Stimulated activated CD8-positive, alpha-beta memory T cell treated with anti-CD3 and anti-CD28 coated beads, Interleukin-7, amount 100 ng/mL, for 4 hours (primary cell): Measurements from ENCODE around the gene CD96.
A peak's percentile ranks its signal among the peaks of the same experiment; 100 is the strongest.

Source experiments
- DNase-seq, 2 donors: peaks; one replicate each; pipeline ENCODE4 v3.0.0-alpha.2; 2020; ENCODE audit warnings: low read depth in 2 of 2

CD96 gene

DNA sequence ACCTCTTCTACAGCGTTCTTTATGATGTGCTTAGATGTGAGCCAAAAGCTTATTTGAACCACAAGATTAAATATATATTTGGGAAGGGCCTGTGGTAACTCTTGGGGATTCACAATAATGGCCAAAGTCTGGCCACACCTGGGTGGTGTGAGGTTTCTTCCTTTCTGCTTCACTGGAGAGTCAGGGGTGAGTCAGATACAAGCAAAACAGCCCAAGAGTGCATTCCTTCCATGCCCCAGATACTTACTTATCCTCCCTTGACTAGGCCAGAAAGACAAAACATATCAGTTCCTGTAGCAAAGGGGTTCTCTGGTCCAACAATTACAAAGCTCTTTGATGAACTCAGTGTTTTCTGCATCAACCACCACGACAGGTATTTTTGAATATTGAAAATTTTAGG, 52.2 kb downstream of the CD96 start:
- no peak for DNase-seq

DNA sequence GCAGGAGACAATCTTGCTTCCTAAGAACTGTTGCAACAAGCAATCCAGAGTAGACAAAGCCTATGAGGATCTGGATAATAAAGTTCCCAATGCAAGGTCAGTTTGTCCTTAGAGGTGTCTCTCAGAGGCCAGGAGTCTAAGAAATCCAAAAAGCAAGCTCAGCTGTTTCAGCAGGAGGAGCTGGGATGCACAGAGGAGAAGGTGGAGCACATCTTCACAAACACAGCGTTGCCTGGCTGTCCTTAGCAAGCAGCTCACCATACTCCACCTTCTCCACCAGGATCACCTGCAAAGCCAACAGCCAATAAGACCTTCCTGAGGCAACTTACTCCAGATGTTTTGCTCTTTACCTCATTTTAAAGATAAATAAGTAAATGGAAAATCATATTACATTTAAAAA, 52.8 kb downstream of the CD96 start:
- no peak for DNase-seq

DNA sequence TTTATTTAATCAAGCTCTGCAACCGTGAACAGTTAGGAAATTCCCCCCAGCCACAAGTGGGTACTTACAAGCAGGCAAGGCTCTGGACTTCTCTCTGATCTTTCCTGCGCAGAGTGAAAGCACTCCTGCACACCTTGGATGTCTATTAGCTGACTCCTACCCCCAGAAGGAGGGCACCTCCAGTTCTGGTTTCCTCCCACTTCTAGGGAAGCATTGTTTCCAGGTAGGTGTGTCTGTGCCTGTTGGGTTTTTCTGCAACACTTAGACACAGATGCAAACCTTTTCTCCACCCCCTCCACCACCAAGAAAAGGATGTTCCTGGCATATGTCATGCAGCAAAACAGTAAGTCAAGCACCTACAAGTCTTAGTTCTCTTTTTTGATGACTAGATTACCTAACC, 53.2 kb downstream of the CD96 start, which contains the start of gene ZBED2:
ZBED2 (minus strand) TSS at position 115 of the 400 bp plus-strand sequence. CDS start 1,145 bp downstream, outside the sequence.
- no peak for DNase-seq

DNA sequence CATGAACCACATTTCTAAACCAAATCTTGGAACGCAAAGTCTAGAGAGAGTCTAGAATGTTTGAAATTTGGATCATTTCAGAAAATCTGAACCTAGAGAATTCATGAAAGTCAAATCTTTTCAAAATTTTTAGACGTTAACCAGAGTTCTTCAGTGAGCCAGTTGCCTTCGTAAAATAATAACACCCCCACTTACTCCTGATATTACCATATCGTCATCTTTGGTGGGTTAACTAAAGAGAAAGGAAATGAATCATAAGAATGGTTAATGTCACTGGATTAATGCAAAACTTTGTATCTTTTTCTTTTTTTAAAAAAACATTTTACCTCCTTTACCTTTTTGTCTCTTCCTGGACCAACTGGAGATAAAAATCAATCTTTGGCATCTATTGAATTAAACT, 54.3 kb downstream of the CD96 start:
- no peak for DNase-seq

DNA sequence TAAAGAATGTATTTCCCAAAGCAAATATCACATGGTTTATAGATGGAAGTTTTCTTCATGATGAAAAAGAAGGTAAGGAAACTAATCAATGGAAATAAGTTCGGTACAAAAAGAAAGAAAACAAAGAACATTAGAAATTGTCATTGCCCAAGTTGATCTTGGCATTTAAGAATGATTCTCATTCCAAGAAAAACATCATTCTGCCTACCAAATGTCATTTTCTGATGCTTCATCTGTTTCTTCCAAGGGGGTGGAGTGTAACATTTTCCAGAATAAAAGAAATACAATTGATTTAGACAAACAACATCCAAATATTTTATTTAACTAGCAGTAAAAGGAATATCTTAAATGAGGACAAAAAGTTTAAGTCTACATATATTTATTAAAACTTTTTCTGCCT, 56.1 kb downstream of the CD96 start:
- no peak for DNase-seq

DNA sequence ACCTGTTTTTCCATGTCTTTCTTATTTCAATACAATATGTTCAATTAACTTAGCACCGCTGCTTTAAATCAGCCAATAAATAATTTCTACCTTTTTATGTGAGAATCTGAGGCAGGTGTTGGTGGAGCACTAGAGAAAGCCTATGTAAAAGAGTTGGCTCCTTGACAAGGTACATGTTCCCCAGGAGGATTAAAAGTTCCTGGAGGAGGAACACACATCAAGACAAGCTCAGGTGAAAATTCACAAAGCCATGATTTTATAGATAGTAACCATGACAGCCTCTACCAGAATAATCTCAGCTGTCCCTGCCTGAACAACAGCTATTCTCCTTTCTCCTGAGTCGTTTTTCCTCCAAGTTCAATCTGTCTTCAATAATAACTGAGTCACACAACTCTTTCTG, 56.6 kb downstream of the CD96 start:
- DNase-seq: no peak

DNA sequence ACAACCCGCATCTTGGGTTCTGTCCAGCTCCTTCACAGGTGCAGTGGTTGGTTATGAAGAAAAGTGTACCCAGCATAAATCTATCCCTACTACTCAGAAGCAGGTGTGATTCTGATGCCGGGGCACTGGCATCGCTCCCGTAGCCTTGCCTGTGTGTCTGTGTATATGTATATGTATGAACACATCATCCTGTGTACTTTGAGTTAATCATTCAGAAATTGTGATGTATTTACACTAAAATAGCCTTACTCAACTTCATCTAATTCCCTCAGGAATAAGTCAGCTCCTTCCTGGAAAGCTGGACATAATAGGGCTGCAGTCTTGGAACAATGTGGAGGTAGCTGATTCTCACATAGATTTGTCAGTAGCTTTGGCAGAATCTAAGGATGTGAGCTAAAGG, 59.8 kb downstream of the CD96 start:
- no peak for DNase-seq

DNA sequence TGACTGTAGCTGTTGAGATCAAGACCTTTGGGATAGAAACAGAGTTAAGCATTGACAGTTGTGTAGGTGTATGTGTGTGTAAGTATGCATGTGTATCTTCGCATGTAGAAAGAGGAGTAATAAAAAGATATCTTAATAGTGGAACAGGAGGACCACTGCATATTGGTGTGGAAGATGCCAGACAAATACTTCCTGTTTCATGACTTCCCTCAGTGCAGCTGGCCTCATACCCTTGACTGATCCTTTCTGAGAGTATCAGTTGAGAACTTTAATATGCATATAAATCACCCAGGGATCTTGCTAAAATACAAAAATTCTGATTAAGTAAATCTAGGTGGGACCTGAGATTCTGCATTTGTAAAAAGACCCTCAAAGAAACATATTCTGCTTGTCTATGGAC, 61.7 kb downstream of the CD96 start:
- DNase-seq: no peak

DNA sequence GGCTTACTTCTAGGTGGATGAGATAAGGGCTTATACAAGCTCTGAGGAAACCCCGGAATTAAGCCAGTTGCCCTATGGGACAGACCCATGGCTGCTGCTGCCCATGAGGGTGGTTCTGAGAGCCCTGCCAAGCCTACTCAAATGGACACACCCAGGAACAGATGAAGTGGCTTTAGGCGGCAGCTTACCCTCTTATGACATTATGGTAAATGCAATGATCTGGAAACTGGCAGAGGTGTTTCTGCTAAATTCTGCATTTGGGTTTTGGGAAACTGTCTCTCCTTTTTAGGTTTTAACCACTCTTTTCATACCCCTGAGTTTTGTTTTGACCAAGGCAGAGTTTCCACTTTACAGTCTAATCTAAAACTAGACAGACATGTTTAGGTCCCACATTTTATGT, 62.1 kb downstream of the CD96 start:
- no peak for DNase-seq

DNA sequence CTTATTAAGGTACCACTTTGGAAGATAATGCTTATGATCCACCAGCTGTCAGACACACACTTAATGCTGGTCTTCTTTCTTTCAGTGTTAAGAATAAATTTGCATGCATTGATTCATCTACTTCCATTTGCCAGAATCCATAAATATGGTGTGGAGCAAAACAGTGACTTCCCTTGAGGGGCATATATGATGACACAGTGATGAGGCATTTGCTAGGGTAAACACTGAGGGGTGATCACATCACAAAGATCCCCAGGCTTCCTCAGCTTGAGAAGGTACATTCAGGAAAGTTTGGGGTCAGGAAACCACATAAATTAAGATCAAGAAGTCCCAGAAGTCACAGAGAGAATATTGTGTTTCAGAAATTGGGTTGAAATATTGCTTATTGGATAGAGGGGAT, 63.0 kb downstream of the CD96 start:
- no peak for DNase-seq

DNA sequence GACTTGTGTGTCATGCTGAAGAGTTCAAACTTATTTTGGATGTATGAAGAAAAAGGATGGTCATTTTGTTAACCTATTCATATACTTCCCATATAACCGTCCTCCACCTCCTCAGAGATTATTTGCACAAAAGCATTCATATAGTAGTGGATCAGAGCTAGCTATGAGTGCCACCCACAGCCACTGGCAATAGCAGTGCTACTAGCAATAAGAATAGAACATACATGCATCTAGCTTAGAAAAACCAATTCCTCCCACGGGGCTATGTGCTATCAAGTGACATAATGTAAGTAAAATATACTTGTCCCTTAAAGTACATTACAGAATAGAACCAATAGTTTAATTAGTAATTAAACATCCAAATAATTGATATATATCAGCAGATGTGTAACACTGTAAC, 63.5 kb downstream of the CD96 start:
- no peak for DNase-seq

DNA sequence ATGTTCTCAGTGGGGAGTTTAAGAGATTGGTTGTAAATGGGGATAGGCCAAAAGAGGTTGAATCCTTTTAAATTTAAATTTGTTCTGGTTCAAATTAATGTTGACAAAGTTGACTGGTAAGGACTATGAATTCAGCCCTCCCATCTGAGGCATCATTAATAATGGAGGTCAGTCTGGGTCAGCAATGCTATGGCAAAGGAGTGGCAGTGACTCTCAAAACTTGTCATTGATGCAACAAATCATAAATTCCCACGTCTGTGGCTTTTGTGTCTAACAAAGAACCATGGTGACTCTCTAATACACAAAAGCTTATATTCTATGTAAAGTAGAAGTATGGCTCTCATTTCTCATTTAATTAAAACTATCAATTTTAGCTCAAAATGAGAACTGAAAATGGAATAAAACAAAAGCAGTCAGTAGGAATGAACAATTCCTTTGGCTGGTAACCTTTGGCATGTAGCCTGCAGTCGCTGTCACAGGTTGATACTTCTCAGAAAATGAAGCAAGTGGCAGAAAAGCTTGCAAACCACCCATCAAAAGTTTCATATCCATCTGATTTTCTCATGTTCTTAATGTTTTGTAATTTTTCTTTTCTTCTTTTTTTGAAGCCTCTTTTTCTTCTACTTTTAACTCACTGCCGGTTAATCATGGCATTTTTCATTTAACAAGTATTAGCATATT, 65.4 kb downstream of the CD96 start:
- no peak for DNase-seq

DNA sequence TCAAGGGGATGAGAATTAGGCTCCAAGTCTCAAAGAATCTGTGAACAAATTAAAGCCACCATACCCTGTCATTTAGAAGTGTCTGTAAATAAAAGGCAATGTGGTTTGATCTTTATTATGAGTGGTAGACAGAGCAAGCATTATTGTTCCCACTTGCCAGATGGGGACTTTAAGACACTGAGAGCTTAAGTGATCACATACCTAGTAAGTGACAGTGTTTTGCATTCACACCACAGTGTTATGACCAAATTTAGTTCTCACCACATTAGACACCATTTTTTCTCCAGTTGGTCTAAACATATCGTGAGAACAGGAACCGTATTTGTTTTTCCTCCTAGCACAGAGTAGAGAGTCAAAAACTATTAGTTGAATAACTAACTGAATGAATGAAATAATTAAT, 66.4 kb downstream of the CD96 start:
- no peak for DNase-seq

DNA sequence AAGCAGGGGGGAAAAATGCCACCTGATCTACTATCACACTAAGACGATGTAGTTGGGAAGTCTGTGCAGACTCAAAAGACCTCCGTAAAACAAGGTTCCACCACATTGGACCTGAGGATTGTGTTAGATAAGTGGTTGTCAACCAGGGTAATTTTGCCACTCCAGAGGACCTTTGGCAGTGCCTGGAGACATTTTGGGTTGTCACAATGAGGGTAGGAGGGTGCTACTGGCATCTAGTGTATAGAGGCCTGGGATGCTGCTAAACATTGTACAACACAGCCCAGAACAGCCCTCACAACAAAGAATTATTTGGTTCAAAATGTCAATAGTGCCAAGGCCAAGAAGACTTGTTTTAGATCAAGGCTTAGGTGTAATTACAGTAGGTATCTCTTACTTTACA, 67.7 kb downstream of the CD96 start:
- no peak for DNase-seq

DNA sequence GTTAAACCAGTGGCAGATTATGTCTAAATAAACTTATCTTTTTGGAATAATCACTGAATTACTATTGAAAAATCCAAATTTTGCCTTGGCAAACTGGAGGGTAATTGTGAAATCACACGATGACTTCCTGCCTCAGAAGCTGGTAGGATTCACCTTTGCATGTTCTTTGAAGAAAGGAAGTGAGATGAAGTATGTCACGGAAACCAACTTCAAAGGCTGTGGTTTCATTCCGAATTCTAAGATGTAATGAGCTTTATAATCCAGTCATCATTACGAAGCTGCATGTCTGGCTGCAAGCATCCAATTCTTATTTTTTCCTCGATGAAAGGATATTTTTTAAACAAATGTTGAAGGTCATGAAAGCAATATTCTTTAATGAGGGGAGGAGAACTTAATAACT, 68.2 kb downstream of the CD96 start:
- peak in 1 of 2 donors; percentile 36 for DNase-seq

DNA sequence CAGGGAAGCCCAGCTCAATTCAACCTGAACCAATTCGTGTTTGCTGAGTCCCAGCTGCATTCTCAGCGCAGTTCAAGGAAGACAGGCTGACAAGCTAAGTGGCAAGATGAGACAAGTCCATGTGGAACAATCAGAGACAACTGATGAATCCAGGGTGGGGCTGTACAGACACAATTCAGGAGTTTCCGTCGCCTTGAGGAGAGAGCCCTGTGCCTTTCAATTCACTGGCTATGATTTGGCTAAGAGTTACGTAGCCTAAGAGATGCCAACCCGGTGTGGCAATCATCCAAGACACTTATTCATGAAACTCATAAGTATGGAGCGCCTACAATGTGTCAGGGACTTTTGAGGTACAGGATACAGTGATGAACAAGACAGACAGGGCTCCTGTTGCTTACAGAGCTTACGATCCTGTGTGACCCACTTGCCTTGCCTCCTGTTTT, 68.6 kb downstream of the CD96 start:
- DNase-seq: no peak

DNA sequence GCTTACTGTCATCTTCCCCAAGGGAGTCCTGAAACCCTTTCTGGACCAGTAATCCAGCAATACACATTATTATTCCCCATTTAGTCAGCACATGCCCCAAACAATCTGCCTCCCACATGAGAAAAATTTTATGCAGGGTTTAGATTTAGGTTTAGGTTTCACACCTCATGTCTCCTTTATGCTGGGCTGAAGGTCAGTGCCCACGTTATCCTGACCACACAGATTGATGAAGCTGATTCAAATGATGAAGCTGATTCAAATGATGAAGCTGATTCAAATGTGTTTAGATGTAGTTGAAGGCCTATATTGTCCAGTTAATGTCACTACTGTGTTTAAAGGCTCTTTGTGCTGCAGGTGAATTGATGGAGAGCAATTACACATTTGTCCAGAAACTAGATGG, 71.3 kb downstream of the CD96 start:
- no peak for DNase-seq

DNA sequence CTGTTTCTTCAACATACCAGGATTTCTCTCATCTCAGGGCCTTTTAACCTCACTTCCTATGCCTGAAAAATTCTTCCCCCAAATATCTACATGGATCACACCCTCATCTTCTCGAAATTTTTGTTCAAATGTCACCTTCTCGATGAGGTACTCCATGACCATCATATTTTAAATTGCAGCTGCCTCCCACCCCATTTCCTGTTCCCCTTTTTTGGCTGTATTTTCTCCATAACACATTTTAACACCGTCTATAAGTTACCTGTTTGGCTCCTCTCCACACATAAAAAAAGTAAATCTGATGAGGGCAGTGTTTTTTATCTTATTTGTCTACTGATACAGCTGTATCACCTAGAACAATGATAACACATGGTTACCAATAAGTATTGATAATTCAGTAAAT, 73.9 kb downstream of the CD96 start:
- no peak for DNase-seq

DNA sequence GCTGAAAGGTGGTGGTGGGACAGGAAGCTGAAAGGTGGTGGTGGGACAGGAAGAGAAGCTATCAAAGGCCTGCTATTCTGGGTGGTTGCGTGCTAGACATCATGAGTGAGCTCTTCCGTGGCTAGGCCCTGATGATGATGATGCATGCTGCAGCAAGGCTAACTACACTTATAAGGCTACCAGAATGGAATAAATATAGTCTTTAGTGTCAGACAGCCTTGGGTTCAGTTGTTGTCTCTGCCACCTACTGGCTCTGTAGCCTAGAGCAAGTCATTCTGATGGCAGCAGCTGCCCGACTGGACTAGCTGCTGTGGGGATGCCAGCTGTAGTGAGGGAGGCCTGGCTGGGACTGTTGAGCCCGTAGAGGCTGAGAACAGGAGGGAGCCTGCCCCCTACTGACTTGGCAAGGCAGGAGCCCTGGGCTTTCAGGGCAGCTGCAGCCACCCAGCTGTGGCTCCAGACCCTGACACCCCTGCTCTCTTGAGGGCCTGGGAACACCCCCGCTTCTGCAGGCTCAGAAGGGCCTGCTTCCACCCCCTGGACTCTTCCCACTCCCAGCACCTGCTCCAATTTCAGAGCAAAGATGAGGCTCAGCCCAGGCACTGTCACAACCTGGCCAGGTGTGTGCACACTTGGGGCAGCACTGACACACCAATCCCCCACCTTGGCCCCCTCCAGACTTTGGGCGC, 74.6 kb downstream of the CD96 start:
- peak; percentile 61 to 67 for DNase-seq

DNA sequence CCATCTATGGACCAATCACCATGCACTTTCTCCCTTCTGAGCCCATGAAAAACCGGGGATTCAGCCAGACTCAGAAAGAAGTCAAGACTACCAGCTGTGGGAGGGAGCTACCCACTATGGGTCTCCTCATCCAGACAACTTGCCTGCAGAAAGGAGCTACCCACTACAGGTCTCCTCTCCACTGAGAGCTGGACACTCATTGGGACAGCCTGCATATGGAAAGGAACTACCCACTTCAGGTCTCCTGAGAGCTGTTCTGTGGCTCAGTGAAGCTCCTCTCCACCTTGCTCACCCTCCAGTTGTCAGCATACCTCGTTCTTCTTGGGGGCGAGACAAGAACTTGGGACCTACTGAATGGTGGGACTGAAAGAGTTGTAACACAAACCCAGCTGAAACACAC, 75.4 kb downstream of the CD96 start:
- DNase-seq: no peak

DNA sequence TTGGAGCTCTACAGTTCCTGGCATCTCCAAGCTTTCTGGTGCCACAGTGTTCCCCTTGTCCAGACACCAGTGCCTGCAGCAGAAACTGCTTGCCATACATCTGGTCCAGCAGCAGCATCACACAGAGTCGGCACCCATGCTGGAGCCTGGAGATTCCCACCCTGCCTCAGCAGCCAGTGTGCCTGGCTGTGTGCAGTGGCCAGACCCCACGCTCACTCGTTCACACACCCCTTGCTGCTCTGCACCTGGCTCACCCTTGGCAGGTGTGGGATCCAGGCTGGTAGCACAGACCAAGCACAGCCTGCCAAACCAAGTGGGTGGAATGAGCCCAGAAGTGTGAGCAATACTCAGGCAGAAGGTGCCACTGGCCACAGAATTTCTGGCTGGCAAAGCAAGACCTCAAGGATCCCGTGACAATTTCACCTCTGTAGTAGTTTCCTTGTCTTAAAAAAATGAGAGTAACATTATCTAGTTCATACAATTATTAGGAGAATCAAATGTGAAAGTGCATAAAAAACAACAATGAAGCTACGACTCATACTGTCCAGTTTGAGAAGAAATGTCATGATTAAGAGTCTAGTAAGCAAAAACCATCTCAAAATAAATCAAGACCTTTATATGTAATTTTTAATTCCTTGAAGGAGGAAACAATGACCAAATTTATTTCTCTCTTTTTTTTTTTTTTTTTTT, 76.1 kb downstream of the CD96 start:
- DNase-seq: no peak

DNA sequence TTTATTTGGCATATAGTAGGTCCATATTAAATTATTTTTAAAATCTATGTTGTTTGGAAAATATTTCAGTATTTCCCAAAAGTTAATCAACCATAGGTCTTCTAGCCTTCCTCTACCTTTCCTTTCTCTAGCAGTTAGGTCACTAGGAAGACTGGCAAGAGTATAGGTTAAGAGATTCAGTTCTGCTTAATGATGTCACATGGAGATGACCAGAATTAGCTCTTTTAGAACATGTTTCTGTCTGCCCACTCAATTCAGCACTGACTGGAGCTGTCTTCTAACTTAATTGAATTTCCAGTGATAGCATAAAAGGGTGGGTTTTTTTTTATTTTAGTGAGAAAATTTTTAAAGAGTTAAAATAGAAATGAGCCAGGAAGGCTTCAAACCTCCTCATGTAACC, 76.9 kb downstream of the CD96 start:
- no peak for DNase-seq

DNA sequence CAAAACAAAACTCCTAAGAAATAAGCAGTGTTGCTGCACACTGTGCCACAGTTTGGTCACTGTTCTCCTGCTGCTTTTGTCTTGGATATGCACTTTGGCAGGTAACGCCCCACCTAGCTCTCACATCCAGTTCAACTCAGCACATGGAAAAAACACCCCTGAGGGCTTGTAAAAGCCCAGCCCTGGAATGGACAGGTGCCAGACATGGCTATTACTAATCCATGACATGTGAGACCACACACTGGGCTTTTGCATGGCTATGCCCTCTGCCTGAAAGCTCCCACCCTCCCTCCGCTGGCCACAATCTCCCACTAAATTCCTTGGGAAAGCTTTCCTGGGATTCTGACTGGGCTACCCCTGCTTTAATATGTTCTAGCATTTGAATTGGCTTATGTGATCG, 77.8 kb downstream of the CD96 start:
- no peak for DNase-seq
